Endodermal cell (in vitro differentiated cells): Measurements from ENCODE around the gene BBS9. TPM values are rescaled to one million over a fixed set of nuclear protein-coding genes. Genes with fewer than 3 reads are reported as not detected.

Experiments used
- DNase-seq: peaks from one replicate; pipeline ENCODE4 v3.0.0-alpha.2; 2017
- H3K27ac ChIP-seq: 2 replicates; pipeline ENCODE4 v1.5.1; 2013; ENCODE audit warnings: mild to moderate bottlenecking, low read depth, low read length, moderate library complexity
- H3K27me3 ChIP-seq: 2 replicates; pipeline ENCODE4 v1.6.1; 2013; ENCODE audit warnings: mild to moderate bottlenecking, low read length, moderate library complexity; ENCODE audit not compliant: insufficient read depth, control insufficient read depth, poor library complexity, severe bottlenecking
- H3K36me3 ChIP-seq: 2 replicates; pipeline ENCODE4 v1.7.0; 2013; ENCODE audit warnings: mild to moderate bottlenecking, low read length, moderate library complexity; ENCODE audit not compliant: control insufficient read depth, insufficient read depth
- H3K4me1 ChIP-seq: one replicate; pipeline ENCODE4 v1.7.0; 2013; ENCODE audit warnings: low read length; ENCODE audit not compliant: control insufficient read depth, insufficient read depth
- H3K4me3 ChIP-seq: 2 replicates; pipeline ENCODE4 v1.5.1; 2013; ENCODE audit warnings: mild to moderate bottlenecking, low read length, moderate library complexity
- H3K9ac ChIP-seq: 2 replicates; pipeline ENCODE4 v1.6.1; 2013; ENCODE audit warnings: mild to moderate bottlenecking, low read length, moderate library complexity; ENCODE audit not compliant: poor library complexity, severe bottlenecking; ENCODE audit errors: extremely low read depth
- H3K9me3 ChIP-seq: 2 replicates; pipeline ENCODE4 v1.6.1; 2013; ENCODE audit warnings: mild to moderate bottlenecking, low read length, moderate library complexity; ENCODE audit not compliant: control insufficient read depth
- H3K27ac Mint-ChIP-seq: 2 replicates; pipeline ENCODE4 v1.8.0; 2020; ENCODE audit warnings: mixed read lengths
- H3K27me3 Mint-ChIP-seq: 2 replicates; pipeline ENCODE4 v1.8.0; 2021; ENCODE audit warnings: mild to moderate bottlenecking, mixed read lengths; ENCODE audit not compliant: insufficient read depth
- H3K36me3 Mint-ChIP-seq: 2 replicates; pipeline ENCODE4 v1.8.0; 2020; ENCODE audit warnings: low read depth, mixed read lengths
- H3K4me1 Mint-ChIP-seq: 2 replicates; pipeline ENCODE4 v1.8.0; 2020; ENCODE audit warnings: mixed read lengths
- H3K4me3 Mint-ChIP-seq: 2 replicates; pipeline ENCODE4 v1.8.0; 2020; ENCODE audit warnings: mild to moderate bottlenecking, moderate library complexity, mixed read lengths
- H3K9me3 Mint-ChIP-seq: 2 replicates; pipeline ENCODE4 v1.8.0; 2020; ENCODE audit warnings: mild to moderate bottlenecking, mixed read lengths
- CTCF ChIP-seq: fragments of 200-600 bp; sonication (generic); conservative IDR thresholded peaks from 2 replicates; pipeline ENCODE4 v1.5.0; 2021; ENCODE audit warnings: antibody characterized with exemption, mild to moderate bottlenecking
- WGBS, 2 experiments: methylation state at CpG; one replicate each; pipeline versions ENCODE4 v1.1.5 to v1.1.7; 2013; ENCODE audit warnings: missing lambda C conversion rate in 2 of 2, mixed read lengths in 1 of 2; ENCODE audit not compliant: insufficient coverage in 1 of 2, insufficient read length in 1 of 2; 5-methylcytosine and 5-hydroxymethylcytosine counted together
- total RNA-seq, 2 donors: library from RNA; stranded (reverse); fragmentation: NEBNext Ultra II Directional in 1 of 2; extraction: Animal tissue kit (Norgen Biotek cat#: 25700) in 1 of 2; gene quantifications; 2 replicates in 1 of 2; 3 replicates in 1 of 2; pipeline ENCODE4 v1.2.1, GENCODE V29; 2021

The BBS9 gene
- total RNA-seq, 2 donors from 2014 or later, result 20.7 to 21.6 TPM

GRCh38 chr7:33157311-33157710 is 27.9 kb downstream of the BBS9 start:
- no peaks in the 10 kb centered on the region for H3K4me1 Mint-ChIP-seq
- peaks cover 3% of the 10 kb centered on the region for H3K36me3 Mint-ChIP-seq
- no peak for DNase-seq
- H3K4me3 Mint-ChIP-seq, result no peak overlapping the region
- no peak overlapping the region for H3K27ac Mint-ChIP-seq
- Histone ChIP-seq H3K4me3 (no peak overlapping the region), H3K9me3 (no peaks in the 10 kb centered on the region), H3K4me1 (no peaks in the 10 kb centered on the region), H3K36me3 (no peaks in the 10 kb centered on the region), H3K27ac (no peak overlapping the region), H3K9ac (no peak overlapping the region), H3K27me3 (peaks cover 5% of the 10 kb centered on the region)
- H3K27me3 Mint-ChIP-seq, result no peaks in the 10 kb centered on the region
- 57 to 95% methylated on average over 1 of the region's 1 CpG for whole genome bisulfite sequencing, 2 experiments
- H3K9me3 Mint-ChIP-seq, result no peaks in the 10 kb centered on the region
- no peak for TF ChIP-seq CTCF

DNA sequence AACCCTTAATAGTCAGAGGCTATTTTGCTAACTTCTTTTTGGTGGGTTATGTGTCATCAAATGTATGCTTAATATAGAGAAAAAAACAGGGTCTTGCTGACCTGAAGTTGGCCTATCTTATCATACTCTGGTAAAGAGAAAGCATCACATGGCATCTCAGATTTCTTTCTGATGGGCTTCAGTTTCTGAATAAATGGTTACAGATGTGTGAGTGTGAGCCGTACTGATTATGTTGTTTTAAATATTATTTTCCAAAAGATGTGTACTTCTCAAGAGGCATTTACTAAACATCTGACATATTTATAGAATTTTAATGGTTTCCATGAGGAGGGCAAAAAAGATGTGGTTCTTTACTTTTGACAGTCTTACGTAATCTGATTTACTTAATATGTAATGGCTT is 28.4 kb downstream of the BBS9 start:
- H3K4me3 Mint-ChIP-seq, result no peak overlapping the region
- TF ChIP-seq CTCF, result no peak
- no peak overlapping the region for H3K27ac ChIP-seq
- H3K27me3 ChIP-seq, result peaks cover under 1% of the 10 kb centered on the region
- no peaks in the 10 kb centered on the region for H3K4me1 Mint-ChIP-seq
- H3K9ac ChIP-seq, result no peak overlapping the region
- DNase-seq, result no peak
- 43 to 100% methylated on average over 1 to 2 of the region's 2 CpGs for WGBS, 2 experiments
- peaks cover 3% of the 10 kb centered on the region for H3K36me3 Mint-ChIP-seq
- no peaks in the 10 kb centered on the region for H3K27me3 Mint-ChIP-seq
- H3K4me3 ChIP-seq, result no peak overlapping the region
- no peak overlapping the region for H3K27ac Mint-ChIP-seq
- H3K4me1 ChIP-seq, result no peaks in the 10 kb centered on the region
- H3K36me3 ChIP-seq, result no peaks in the 10 kb centered on the region
- H3K9me3 Mint-ChIP-seq, result peaks cover 1% of the 10 kb centered on the region
- H3K9me3 ChIP-seq, result no peaks in the 10 kb centered on the region

DNA sequence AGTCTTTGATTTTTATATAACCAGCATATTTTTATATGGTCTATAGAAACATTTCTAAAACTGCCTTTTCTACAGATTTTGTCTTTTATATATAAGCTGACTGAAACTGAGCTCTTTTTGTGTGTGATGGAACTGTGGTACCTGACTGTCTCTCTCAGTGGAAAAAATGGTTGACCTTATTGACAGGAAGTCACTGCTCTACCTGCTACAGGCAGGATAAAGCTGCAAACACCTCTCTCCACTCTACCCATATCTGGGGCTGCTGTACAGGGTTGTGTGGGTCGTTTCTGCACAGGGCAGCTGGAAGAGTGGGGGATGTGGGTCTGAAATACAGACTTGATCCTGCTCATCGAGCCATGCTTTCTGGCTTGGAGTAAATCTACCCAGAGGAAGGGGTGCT is 48.5 kb downstream of the BBS9 start:
- Mint-ChIP-seq H3K27me3 (no peaks in the 10 kb centered on the region), H3K4me1 (no peaks in the 10 kb centered on the region), H3K4me3 (no peak overlapping the region), H3K9me3 (peaks cover 21% of the 10 kb centered on the region), H3K27ac (no peak overlapping the region), H3K36me3 (peaks cover 19% of the 10 kb centered on the region)
- H3K27ac ChIP-seq, result no peak overlapping the region
- no peaks in the 10 kb centered on the region for H3K27me3 ChIP-seq
- no peaks in the 10 kb centered on the region for H3K4me1 ChIP-seq
- H3K9ac ChIP-seq, result no peak overlapping the region
- no peak overlapping the region for H3K4me3 ChIP-seq
- H3K36me3 ChIP-seq, result no peaks in the 10 kb centered on the region
- 86 to 100% methylated on average over 1 to 2 of the region's 2 CpGs for WGBS, 2 experiments
- H3K9me3 ChIP-seq, result peaks cover 27% of the 10 kb centered on the region
- no peak for DNase-seq
- TF ChIP-seq CTCF, result no peak
